Nucleus accumbens (tissue), 56 donors: ENCODE results near the gene ZDHHC9.
A peak's percentile ranks its signal among the peaks of the same experiment; 100 is the strongest.

ENCODE experiments used
- DNase-seq, 56 donors: peaks; one replicate each; lab custom pipeline; 2025; lab: John Stamatoyannopoulos, UW

The ZDHHC9 gene

DNA sequence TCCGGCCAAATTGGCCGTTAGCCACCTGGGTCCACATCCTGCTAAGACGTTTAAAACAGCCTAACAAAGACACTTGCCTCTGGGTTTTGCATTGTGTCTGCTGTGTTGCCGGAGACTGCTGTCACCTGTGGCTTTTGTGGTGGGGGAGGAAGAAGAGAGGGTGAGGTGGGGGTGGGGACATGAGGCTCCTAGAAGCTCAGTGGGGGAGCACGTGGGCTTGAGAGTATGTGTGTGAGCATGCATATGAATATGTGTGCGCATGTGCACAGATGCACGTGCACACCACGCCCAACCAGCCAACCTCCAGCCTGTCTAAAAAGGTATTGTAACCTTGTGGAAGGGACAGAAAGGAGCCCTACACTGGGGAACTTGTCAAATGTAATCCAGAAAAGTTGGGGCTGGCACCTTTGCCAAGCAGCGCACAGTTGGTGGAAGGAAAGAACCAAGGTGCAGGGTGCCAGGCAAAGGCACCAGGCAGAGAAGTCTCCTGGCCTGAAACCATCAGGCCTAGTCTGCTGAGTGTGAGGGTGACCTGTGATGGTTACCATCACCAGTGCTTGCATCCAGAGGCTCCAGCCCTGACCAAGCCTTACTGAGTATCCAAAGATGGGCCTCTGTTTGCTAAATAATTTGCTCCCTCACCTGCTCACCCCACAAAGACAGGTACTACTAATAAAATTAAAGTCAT lies 74.1 kb downstream of the ZDHHC9 start:
- no peak for DNase-seq

- no peak for DNase-seq
Measured at GRCh38 chrX:129768586-129769466, 74.9 kb downstream of the ZDHHC9 start.

DNA sequence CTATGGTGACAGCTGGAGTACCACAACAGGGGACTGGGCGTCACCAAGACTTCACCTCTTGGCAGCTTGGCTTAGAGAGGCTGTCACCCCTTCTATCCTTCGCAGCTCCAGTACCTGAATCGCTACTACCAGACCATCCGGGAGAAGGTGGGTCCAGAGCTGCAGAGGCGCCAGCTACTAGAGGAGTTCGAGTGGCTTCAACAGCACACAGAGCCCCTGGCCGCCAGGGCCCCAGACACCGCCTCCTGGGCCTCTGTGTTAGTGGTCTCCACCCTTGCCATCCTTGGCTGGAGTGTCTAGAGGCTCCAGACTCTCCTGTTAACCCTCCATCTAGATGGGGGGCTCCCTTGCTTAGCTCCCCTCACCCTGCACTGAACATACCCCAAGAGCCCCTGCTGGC lies 75.5 kb downstream of the ZDHHC9 start:
- no peak for DNase-seq

DNA sequence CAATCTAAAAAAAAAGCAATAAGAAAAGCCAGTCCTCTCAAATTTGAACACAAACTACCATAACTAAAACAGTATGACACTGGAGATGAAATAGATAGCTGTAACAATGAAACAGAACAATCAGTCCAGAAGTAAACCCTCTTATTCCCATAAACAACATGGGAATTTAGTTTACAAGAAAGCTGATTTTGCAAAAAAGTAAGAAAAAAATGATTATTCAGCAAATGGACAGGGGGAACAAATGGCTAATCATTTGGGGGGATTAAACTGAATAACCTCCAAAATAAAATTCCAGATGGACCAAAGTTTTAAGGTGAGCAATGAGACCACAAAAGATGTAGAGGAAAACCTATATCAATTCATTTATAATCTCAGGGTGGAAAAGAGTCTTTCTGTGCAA lies 80.0 kb downstream of the ZDHHC9 start:
- DNase-seq = no peak

GRCh38 chrX:129762448-129762847 lies 81.2 kb downstream of the ZDHHC9 start:
- no peak for DNase-seq

GRCh38 chrX:129761596-129761995 lies 82.1 kb downstream of the ZDHHC9 start:
- no peak for DNase-seq

DNA sequence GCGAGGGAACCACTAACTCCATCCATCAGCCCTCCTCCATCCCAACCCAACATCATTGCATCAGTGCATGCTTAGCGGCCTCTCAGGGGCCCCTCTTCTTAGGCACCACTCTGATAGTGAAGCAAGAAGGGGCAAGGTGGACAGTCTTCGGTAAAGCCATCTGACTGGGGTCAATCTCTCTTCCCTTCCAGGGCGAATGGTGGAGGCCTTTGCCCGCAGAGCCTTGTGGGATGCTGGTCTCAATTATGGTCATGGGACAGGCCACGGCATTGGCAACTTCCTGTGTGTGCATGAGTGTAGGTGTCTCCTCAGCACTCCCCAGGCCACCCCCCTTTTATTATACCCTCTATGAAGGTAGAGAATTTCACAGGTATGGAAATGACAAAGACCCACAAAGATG lies 82.7 kb downstream of the ZDHHC9 start:
- DNase-seq = no peak

GRCh38 chrX:129760155-129760554 lies 83.5 kb downstream of the ZDHHC9 start:
- peak in 1 of 56 donors; percentile 20 for DNase-seq

GRCh38 chrX:129759576-129760061 lies 84.1 kb downstream of the ZDHHC9 start:
- peak in 49 of 56 donors; percentile 1 to 76 (median 31) for DNase-seq

DNA sequence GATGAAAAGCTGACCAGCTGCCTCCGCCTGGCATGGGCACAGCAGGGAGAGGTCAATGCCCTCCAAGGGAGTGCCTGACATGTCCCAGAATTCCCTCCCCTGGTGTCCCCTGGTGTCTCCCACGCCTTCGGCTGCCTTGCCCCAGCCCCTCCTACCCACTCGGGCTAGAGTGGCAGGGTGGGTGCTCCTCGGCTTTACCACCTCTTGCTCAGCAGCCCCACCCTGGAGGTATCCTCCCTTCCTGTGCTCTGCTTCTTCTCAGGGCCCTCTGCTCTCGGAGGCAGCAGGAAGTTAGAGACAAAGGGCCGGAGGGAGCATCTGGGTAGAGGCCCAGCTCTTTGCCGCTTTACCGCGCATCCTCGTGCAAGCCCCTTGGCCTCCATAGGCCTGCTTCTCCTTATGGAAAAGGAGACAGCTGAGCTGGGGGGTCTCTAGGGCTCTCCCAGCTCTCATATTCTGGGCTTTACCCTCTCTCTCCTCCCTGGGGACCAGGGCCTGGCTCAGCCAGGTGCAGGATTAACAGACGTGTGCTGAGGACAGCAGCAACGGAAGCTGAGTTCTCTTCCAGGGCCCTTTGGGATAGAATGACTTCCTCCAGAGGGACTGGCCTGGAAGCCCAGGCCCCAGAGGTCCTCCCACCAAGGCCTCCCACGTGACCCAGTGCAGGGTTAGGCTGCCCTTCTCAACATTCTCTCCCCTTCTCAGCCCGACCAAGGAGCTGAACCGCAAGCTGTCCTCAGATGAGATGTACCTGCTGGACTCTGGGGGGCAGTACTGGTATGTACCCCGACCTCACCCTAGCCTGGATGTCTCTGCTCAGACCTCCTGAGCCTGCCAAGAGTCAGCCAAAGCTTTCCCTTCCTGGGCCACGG lies 87.7 kb downstream of the ZDHHC9 start:
- no peak for DNase-seq

DNA sequence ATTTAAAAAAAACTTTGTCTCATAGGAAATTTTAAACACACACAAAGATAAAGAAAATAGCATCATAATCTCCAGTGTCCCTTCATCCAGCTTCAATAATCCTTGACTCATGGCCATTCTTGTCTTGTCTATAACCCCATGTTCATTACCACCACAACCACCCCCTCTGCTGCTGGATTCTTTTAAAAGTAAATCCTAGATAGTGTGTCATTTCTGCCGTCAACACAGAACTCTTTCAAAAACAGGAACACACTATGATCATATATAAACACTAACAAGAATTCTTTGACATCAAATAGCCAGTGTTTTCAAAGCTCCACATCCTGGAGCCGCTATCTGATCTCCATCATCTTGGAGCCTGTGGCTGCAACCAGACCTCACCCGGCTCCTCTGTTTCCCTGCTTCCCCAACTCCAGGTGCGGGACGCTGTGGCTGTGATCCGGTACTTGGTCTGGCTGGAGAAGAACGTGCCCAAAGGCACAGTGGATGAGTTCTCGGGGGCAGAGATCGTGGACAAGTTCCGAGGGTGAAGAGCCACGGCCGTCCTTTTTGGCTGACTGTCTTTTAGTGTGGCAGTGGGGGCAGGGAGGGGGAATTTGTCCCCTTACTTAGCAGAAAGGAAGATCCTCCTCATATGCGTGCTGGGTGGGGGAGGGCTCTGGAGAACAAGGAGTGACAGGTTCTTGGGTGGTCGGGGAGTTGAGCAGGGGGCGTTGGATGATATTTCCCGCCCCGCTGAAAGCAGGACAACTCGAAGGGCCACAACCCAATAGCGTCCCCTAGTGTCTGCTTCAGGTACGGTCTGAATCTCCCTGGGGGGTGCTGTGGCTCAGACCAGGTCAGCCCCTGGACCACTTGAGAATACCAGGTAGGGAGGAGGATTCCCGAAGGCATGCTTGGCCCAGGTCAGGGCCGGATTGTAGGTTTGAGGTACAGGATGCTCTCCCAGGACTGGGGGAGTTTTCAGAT lies 89.3 kb downstream of the ZDHHC9 start:
- DNase-seq = no peak
